Measurements from ENCODE around the gene C1orf210.

C1orf210 gene

DNA sequence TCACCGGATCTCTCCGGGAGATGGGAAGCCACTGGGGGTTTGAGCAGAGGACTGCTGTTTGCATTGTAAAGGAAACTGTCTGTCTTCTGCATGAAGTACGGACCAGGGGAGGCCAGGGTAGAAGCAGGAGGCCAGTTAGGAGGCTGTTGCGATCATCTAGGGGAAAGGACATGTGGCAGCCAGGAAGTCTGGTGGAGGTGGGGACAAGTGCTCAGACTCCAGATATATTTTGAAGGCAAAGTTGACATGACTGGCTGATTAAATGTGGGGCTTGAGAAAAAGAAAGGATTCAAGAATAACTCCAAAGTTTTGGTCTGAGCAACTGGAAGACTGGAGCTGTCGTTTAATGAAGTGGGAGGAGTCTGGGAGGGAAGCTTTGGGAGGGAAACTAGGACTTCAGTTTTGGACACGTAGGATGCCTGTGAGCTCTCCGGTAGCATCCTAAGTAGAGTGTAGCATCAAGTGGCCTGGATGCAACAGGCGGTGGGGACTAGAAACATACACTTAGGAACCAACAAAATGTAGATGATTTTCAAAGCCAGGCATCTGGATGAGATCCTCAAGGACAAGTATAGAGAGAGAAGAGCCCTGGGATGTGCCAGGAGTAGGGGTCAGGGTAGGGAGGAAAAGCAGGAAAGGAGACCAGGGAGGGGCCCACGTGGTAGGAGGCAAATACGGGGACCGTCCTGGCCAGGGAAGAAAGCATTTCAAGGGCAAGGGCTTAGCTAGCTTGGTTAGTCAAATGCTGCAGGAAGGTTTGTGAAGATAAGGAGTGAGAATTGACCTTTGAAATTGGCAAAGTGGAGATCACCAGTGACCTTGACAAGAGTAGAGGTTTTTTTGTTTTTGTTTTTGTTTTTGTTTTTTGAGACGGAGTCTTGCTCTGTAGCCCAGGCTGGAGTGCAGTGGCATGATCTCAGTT lies 3.7 kb upstream of the C1orf210 start:
- no peak for TF ChIP-seq CTCF (IDR thresholded peaks at IDR 0.05)

DNA sequence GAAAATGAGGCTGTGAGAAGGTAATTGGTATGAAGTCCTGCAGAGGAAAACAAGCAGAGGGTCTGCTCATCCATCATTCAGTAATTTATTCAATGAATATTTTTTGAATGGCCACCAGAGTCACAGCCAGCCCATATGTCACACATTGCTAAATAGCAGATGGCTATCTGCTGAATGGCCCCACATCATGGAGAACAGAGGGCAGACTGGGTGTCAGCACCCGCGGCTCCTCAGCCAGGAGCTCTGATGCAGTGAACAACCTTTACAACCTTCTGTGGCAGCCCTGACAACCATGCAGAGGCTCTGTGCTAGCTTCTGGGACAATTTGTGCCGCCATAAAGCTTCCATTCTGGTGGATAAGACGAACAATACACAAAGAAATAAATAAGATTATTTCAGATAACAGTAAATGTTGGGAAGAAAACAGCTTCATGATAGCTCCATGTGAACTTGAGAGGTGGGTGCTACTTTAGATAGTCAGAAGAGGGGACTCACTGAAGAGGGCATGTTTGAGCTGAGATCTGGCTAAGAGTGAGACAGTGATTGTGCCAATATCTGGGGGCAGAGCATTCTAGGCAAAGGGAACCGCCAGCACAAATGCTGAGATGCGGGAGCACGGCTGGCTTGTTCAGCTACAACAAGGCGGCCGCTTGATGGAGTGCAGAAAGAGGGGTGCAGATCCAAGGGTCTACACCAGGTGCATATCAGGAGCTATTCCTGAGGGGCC lies 2.8 kb upstream of the C1orf210 start:
- TF ChIP-seq CTCF (IDR thresholded peaks at IDR 0.05), result no peak

DNA sequence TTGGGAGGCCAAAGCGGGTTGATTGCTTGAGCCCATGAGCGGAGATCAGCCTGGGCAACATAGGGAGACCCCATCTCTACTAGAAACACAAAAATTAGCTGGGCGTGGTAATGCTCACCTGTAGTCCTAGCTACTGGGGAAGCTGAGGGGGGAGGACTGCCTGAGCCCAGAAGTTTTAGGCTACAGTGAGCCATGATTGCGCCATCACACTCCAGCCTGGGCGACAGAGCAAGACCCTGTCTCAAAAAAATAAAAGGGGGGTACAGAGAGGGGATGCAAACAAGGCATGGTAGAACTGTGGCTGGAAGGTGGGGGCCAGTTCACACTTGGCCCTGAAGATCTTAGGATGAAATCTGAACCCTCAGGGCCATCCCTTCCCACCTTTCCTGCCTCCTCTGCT lies 1.2 kb upstream of the C1orf210 start:
- no peak for TF ChIP-seq CTCF (IDR thresholded peaks at IDR 0.05)

DNA sequence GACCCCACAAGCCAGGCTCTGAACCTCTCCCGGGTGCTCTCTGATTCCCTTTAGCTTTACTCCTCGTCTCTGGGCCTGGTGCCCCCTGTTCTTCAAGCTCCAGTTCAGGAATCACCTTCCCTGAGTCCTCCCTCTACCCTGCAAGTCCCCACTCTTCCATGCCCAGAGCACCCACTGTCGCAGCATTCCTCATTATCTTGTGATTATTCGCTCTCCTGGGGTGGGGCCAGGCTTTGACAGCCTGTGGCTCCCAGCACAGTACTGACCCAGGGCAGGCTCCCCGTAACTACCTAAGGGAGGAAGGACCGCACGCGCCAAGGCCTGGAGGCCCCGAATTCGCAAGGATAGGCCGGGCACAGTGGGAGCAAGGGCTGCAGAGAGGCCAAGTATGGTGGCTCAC lies 734 bp upstream of the C1orf210 start:
- TF ChIP-seq CTCF (IDR thresholded peaks at IDR 0.05), result no peak

DNA sequence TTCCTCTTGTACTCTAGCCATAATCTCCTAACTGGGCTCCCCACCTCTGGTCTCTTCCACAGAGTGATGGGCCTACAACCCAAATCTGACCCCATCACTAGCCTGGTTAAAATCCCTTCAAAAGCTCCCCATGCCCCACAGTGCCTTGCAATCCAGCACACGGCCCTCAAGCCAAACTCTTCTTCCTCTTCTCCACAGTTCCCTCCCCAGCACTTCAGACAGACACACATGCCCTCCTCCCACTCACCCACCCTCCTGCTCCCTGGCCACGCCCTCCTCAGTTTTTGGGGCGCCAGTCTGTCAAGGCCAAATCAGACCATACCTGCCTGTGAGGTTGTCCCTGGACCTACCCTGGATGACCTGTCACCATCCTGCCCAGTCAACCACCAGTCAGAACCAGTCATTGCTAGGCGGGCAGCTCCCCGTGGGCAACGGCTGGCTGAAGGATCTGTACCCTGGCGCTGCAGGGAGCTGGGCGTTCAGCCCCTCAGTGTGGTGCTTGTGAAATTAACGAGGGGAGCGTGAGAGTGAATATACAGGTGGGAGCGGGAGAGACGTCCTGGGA lies 753 bp downstream of the C1orf210 start:
- no peak for TF ChIP-seq CTCF (IDR thresholded peaks at IDR 0.05)

DNA sequence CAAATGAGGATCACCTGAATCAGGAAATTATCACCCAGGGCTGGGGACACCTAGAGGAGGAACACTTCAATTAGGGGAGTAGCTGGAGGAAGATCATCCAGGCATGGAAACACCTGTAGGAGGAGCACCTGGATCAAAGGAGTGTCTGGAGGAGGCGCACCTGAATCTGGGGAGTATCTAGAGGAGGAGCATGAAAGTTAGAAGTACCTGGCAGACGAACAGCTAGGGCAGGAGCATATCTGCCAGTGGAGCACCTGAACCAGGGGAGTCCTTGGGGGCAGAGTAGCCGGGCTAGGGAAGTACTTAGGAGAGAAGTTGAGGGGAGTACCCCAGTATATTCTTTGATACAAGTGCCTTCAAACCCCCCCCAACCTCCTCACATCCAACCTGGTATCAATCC lies 1.3 kb downstream of the C1orf210 start:
- no peak for TF ChIP-seq CTCF (IDR thresholded peaks at IDR 0.05)

DNA sequence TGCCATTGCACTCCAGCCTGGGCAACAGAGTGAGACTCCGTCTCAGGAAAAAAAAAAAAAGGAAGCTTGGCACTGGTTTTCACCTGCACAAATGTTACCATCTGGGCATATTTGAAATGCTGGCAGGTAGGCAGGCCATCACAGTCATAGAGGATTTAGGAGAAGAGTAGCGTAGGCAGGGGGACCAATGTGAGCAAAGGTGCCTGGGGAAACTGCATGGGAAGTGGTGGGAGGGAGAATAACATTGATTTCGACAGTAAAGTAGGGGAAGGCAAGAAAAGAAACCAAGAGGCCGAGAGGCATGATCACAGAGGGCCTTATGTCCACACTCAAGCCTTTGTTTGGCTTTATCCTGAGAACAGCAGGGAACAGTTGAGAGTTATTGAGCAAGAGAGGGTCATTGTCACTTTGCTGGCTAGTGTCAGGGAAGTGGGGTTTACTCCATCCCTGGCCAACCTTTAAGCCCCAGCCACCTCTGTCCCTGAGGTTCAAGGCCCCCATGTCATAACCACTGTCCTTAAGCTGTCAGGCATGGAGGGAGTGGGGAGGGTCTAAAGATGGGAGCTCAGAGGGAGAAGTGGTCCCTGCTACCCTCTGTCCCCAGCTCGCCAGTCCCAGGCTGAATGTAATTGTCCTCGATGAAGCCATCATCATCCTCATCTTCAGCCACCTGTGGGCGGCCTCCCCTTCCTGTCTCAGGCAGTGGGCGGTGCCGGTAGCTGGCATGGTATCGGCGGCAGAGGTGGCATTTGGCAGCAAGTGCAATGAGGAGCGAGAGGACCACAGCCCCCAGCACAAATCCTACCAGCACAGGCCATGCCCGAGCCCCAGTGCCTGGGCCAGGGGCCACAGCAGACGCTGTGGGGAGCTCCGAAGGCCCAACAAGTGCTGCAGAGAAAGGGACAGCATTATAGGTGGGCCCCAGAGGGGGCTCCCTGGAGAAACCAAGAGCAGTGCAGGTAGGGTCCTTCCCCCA lies 2.9 kb downstream of the C1orf210 start:
- no peak for TF ChIP-seq CTCF (IDR thresholded peaks at IDR 0.05)
